Cardiac muscle cell (in vitro differentiated cells and primary cell): Measurements from ENCODE around the gene TMTC2. TPM values are rescaled to one million over a fixed set of nuclear protein-coding genes. Genes with fewer than 3 reads are reported as not detected.
"Not testable (repeated sequence)": the region's sequence is repeated elsewhere in the genome, so short reads cannot be mapped to it uniquely, and the experiment has no call there.

Source experiments
- DNase-seq, 2 donors: peaks; one replicate each; pipeline versions ENCODE4 v3.0.0 to v3.0.0-alpha.2; 2010 to 2017; ENCODE audit warnings: low read depth in 1 of 2, low spot score in 1 of 2
- H3K27ac ChIP-seq: fragments of 200-600 bp; sonication (generic); 2 replicates; pipeline ENCODE4 v1.5.1; 2016
- H3K27me3 ChIP-seq: fragments of 200-600 bp; sonication (generic); 2 replicates; pipeline ENCODE4 v1.6.0; 2016; ENCODE audit warnings: control low read depth
- H3K36me3 ChIP-seq: fragments of 200-600 bp; sonication (generic); 2 replicates; pipeline ENCODE4 v1.5.1; 2016; ENCODE audit warnings: control low read depth
- H3K4me1 ChIP-seq: fragments of 200-600 bp; sonication (generic); 2 replicates; pipeline ENCODE4 v1.8.1; 2017; ENCODE audit warnings: low read depth, mild to moderate bottlenecking, mixed run types
- H3K4me3 ChIP-seq: fragments of 200-600 bp; sonication (generic); 2 replicates; pipeline ENCODE4 v1.5.1; 2016; ENCODE audit warnings: mild to moderate bottlenecking
- H3K9me3 ChIP-seq: fragments of 200-600 bp; sonication (generic); 2 replicates; pipeline ENCODE4 v1.5.1; 2017; ENCODE audit warnings: low read depth, mild to moderate bottlenecking, control low read depth
- CTCF ChIP-seq: IDR thresholded peaks from 2 replicates; pipeline ENCODE4 v1.5.1; 2012; ENCODE audit warnings: low read depth, mild to moderate bottlenecking, low read length
- polyA plus RNA-seq: library from polyadenylated mRNA; unstranded; fragments of >200 nt; fragmentation: Nextera tagmentation; extraction: Ambion mirVana; gene quantifications from 2 replicates; pipeline ENCODE4 v1.2.1, GENCODE V29; 2016
- total RNA-seq: library from RNA; depleted of rRNA; stranded (reverse); fragments of >200 nt; gene quantifications from 2 replicates; pipeline ENCODE4 v1.2.3, GENCODE V29; 2016

The TMTC2 gene
- total and polyA plus RNA-seq, 2 experiments from 2014 or later: 0.89 to 10.8 TPM

GRCh38 chr12:82758749-82759330 is 72.1 kb downstream of the TMTC2 start:
- DNase-seq: peak in 1 of 2 donors; percentile 23
- H3K36me3 ChIP-seq: no peaks in the 10 kb centered on the region
- H3K9me3 ChIP-seq: no peaks in the 10 kb centered on the region
- no peaks in the 10 kb centered on the region for H3K27me3 ChIP-seq
- H3K27ac ChIP-seq: no peak overlapping the region
- TF ChIP-seq CTCF: no peak
- H3K4me3 ChIP-seq: no peak overlapping the region
- peaks cover 15% of the 10 kb centered on the region for H3K4me1 ChIP-seq

- H3K9me3 ChIP-seq: no peaks in the 10 kb centered on the region
- no peaks in the 10 kb centered on the region for H3K36me3 ChIP-seq
- no peak for TF ChIP-seq CTCF
- H3K27ac ChIP-seq: no peak overlapping the region
- H3K4me3 ChIP-seq: no peak overlapping the region
- H3K4me1 ChIP-seq: peaks cover 12% of the 10 kb centered on the region
- H3K27me3 ChIP-seq: no peaks in the 10 kb centered on the region
- DNase-seq: no peak
Measured at GRCh38 chr12:82760423-82760822, 73.7 kb downstream of the TMTC2 start.

- DNase-seq, H3K27me3 ChIP-seq, H3K27ac ChIP-seq, H3K4me3 ChIP-seq, H3K36me3 ChIP-seq, H3K9me3 ChIP-seq, H3K4me1 ChIP-seq: not testable (repeated sequence)
Measured at GRCh38 chr12:82765206-82765605, 78.5 kb downstream of the TMTC2 start.

GRCh38 chr12:82765971-82766705 is 79.4 kb downstream of the TMTC2 start:
- peaks cover 4% of the 10 kb centered on the region for H3K4me1 ChIP-seq
- H3K27ac ChIP-seq: peak overlapping the region; percentile 48
- no peak for TF ChIP-seq CTCF
- no peaks in the 10 kb centered on the region for H3K27me3 ChIP-seq
- H3K4me3 ChIP-seq: no peak overlapping the region
- no peaks in the 10 kb centered on the region for H3K36me3 ChIP-seq
- no peaks in the 10 kb centered on the region for H3K9me3 ChIP-seq
- DNase-seq: peak; percentile 27 to 58

GRCh38 chr12:82774666-82775065 is 88.0 kb downstream of the TMTC2 start:
- H3K27ac ChIP-seq: no peak overlapping the region
- no peaks in the 10 kb centered on the region for H3K27me3 ChIP-seq
- no peak overlapping the region for H3K4me3 ChIP-seq
- no peaks in the 10 kb centered on the region for H3K4me1 ChIP-seq
- H3K9me3 ChIP-seq: no peaks in the 10 kb centered on the region
- no peaks in the 10 kb centered on the region for H3K36me3 ChIP-seq
- no peak for DNase-seq
- no peak for TF ChIP-seq CTCF

- no peaks in the 10 kb centered on the region for H3K4me1 ChIP-seq
- DNase-seq: no peak
- no peak overlapping the region for H3K27ac ChIP-seq
- TF ChIP-seq CTCF: no peak
- no peaks in the 10 kb centered on the region for H3K36me3 ChIP-seq
- no peak overlapping the region for H3K4me3 ChIP-seq
- no peaks in the 10 kb centered on the region for H3K27me3 ChIP-seq
- H3K9me3 ChIP-seq: no peaks in the 10 kb centered on the region
Measured at GRCh38 chr12:82780517-82780916, 93.8 kb downstream of the TMTC2 start.
